ENCODE data around the gene STARD4. TPM values are rescaled to one million over a fixed set of nuclear protein-coding genes. Genes with fewer than 3 reads are reported as not detected.

Gene STARD4
- total and polyA plus RNA-seq, 9 of the 15 experiments (the other 6 are each of a cell fraction or from before 2014, with no cell fraction given): 28.4 to 88.0 (median 34.0) TPM

- TF ChIP-seq DDX20 (tag; IDR thresholded peaks at IDR 0.05; ENCODE audit: low read depth): no peak
- peak; percentile 41; the same call in 1 of the 2 replicates for TF ChIP-seq L3MBTL2 (IDR thresholded peaks at IDR 0.05)
- no peak for TF ChIP-seq KLF1 (tag; IDR thresholded peaks at IDR 0.05)
- 0 out of 2 replicates have a peak, but pooled peaks have one; percentile 24 for TF ChIP-seq RAD51 (IDR thresholded peaks at IDR 0.05; ENCODE audit: borderline replicate concordance, low read depth)
- TF ChIP-seq SRSF3 (IDR thresholded peaks at IDR 0.05; ENCODE audit: insufficient read depth, low read length): no peak
- TF ChIP-seq ZBTB7A (IDR thresholded peaks at IDR 0.05; ENCODE audit: borderline replicate concordance, control insufficient read depth, low read depth, low read length): peak; percentile 91
- no peak for TF ChIP-seq SMAD3 (CRISPR knock-in tag; conservative IDR thresholded peaks at IDR 0.05)
- peak; percentile 86 for TF ChIP-seq POLR2H (tag; IDR thresholded peaks at IDR 0.05; ENCODE audit: low read depth)
Measured at GRCh38 chr5:111512375-111513130, at the start of gene STARD4 (continued).

- POLR2A ChIA-PET: no interaction called here
- BruUV-seq (replicated peaks): no TSS peak
- in situ Hi-C loops (cut with MboI) (no loop called here), intact Hi-C loops (cut with micrococcal nuclease) (no loop called here)
- ATAC-seq: no peak
- no peaks in the 10 kb centered on the region for H3K36me3 ChIP-seq (ENCODE audit: control insufficient read depth, insufficient read depth, low read length)
- H4K20me1 ChIP-seq (replicated peaks; ENCODE audit: control insufficient read depth, insufficient read depth, low read length): no peaks in the 10 kb centered on the region
- H3K27ac ChIP-seq (ENCODE audit: extremely low read depth, low read depth, low read length): no peak overlapping the region
- H3K4me1 ChIP-seq (replicated peaks in 1 of 2; ENCODE audit: control insufficient read depth in 2 of 2, insufficient read depth in 2 of 2, low read length in 2 of 2): no peaks in the 10 kb centered on the region
- no peak overlapping the region for H3K9ac ChIP-seq (ENCODE audit: insufficient read depth in 1 of 2, low read depth in 2 of 2, low read length in 2 of 2)
- no peak overlapping the region for H3K4me3 ChIP-seq
- no peaks in the 10 kb centered on the region for H3K27me3 ChIP-seq (ENCODE audit: control insufficient read depth in 2 of 2, insufficient read depth in 2 of 2, low read length in 2 of 2)
- no peaks in the 10 kb centered on the region for H3K9me1 ChIP-seq (ENCODE audit: control insufficient read depth, insufficient read depth, low read length)
- FAIRE-seq: no peak
- DNase-seq (ENCODE audit: extremely low read depth in 1 of 4, low spot score in 3 of 4): no peak
- no peaks in the 10 kb centered on the region for H3K9me3 ChIP-seq (replicated peaks; ENCODE audit: control insufficient read depth, insufficient read depth, low read depth, low read length)
- H3K79me2 ChIP-seq (ENCODE audit: control insufficient read depth, insufficient read depth, low read length): no peaks in the 10 kb centered on the region
- TF ChIP-seq ZKSCAN8 (CRISPR knock-in tag; IDR thresholded peaks at IDR 0.05) (no peak), DLX4 (CRISPR knock-in tag; IDR thresholded peaks at IDR 0.05) (no peak), TAF15 (IDR thresholded peaks at IDR 0.05; ENCODE audit: low read depth, low read length) (no peak), ZFP36 (IDR thresholded peaks at IDR 0.05; ENCODE audit: low read depth, low read length, partially characterized antibody) (no peak), PHF8 (IDR thresholded peaks at IDR 0.05; ENCODE audit: borderline replicate concordance, low read length) (no peak), GATA2 (CRISPR knock-in tag; IDR thresholded peaks at IDR 0.05) (no peak), NR0B1 (IDR thresholded peaks at IDR 0.05; ENCODE audit: partially characterized antibody) (no peak), RHOXF2B (CRISPR knock-in tag; conservative IDR thresholded peaks at IDR 0.05) (no peak), RNF219 (CRISPR knock-in tag; IDR thresholded peaks at IDR 0.05) (no peak), ASH1L (IDR thresholded peaks at IDR 0.05; ENCODE audit: borderline replicate concordance, low read depth, partially characterized antibody) (no peak)
- H2AFZ ChIP-seq (ENCODE audit: low read depth, low read length): no peak overlapping the region
- H3K4me2 ChIP-seq (ENCODE audit: insufficient read depth, low read length): no peak overlapping the region
- CTCF ChIA-PET (ENCODE audit: low intra/inter-chr PET ratio): no interaction called here
Measured at GRCh38 chr5:111559680-111560079, 47.3 kb upstream of the STARD4 start.

Measured in K562 (cell line).